Dermis blood vessel endothelial cell (primary cell): ENCODE data around the gene PSMA7. TPM values are rescaled to one million over a fixed set of nuclear protein-coding genes. Genes with fewer than 3 reads are reported as not detected.

Source experiments
- DNase-seq: peaks from one replicate; pipeline ENCODE4 v3.0.0; 2010
- total RNA-seq: library from RNA; depleted of rRNA; stranded (reverse); fragments of >200 nt; gene quantifications from 2 replicates; pipeline ENCODE4 v1.2.3, GENCODE V29; 2014

The PSMA7 gene
- total RNA-seq, 1 donor from 2014 or later, result 450 TPM

DNA sequence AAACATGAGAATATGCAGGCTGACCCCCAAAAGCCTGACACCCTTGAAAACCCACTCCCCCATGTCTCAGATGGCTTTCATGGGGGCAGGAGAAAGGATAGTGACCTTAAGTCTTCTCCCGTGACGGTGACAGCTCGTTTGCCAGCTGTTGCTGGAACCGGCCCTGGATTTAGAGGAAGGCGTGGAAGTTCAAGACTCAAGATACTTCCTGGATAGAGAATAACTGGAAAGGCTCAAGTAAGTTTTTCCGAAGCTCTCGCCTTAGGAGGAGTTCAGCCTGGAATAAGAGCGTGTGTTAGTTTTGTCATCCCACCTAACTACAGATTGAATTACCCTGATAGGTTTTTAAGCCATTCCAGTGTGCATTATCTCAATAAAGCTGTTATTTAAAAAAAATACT is 28.1 kb upstream of the PSMA7 start:
- DNase-seq, result peak; percentile 81

DNA sequence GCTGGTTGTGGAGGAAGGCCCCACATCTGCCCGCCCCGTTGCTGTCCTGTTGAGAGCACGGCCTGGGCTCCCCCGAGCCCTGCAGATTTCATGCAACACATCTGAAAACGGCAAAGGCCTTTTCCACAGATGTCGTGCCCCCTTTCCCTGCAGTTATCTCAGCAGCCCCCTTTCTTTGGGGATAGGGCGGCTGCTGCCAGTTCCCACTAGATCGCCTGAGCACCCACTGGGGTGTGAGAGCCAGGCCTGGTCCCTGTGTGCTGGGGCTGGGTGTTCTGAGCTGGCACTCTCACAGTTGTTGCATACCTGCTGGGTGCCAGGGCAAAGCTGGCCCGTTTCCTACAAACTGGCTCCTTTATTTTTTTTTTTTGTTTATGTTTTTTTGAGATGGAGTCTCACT is 27.3 kb upstream of the PSMA7 start:
- no peak for DNase-seq

DNA sequence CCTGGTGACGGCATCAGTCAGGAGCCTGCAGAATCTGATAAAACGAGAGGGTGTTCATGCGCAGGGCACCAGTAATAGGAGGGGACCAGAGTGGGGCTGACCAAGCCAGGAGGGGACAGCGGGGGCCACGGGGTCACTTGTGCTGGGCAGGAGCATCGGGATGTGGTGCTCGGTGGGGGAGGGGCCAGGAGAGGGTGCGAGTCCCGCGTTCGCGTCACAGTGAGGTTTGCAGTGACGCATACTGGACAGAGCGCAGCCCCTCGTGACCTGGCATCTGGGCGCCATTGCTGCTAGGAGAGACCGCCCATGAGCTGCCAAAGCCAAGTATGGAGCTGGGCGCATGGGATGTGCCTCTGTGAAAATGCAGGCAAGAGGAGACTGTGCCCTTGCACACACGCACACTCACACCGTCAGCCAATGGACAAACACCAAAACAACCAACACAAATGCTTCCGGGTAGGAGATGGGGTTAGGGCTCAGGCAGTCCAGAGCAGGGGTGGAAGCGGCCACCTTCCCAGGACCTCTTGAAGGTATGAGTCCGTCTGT is 25.8 kb upstream of the PSMA7 start:
- DNase-seq, result no peak

DNA sequence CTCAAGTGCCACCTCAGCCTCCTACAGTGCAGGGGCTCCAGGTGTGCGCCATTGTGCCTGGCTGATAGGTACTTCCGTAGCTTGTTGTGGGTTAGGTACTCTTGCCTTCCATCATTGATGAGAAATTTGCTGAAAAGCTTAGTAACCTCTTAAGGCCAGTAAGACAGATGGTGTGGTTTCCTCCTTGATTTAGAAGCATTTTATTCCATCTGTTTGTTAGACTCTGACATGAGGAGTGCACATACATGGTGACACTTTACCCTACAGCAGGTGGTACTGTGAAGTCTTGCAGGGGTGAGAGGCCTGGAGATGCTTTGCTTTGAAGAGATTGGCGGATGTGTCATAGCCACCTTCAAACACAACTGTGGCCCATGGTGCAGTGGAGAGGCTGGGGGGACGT is 24.9 kb upstream of the PSMA7 start:
- DNase-seq, result no peak

DNA sequence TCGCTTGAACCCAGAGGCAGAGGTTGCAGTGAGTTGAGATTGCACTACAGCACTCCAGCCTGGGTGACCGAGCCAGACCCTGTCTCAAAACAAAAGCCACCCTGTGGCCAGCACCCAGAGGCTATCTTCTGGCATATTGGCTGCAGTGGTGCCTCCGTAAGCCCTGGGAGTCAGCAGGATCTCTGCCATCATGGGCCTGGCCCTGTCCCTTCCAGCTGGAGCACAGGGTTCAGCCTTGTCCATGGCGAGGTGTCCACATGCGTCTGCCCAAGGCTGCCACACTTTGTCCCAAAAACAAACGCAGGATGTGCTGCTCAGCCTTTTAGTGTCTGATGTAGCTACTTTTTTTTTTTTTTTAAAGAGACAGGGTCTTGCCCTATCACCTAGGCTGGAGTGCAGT is 24.3 kb upstream of the PSMA7 start:
- DNase-seq, result peak; percentile 8

DNA sequence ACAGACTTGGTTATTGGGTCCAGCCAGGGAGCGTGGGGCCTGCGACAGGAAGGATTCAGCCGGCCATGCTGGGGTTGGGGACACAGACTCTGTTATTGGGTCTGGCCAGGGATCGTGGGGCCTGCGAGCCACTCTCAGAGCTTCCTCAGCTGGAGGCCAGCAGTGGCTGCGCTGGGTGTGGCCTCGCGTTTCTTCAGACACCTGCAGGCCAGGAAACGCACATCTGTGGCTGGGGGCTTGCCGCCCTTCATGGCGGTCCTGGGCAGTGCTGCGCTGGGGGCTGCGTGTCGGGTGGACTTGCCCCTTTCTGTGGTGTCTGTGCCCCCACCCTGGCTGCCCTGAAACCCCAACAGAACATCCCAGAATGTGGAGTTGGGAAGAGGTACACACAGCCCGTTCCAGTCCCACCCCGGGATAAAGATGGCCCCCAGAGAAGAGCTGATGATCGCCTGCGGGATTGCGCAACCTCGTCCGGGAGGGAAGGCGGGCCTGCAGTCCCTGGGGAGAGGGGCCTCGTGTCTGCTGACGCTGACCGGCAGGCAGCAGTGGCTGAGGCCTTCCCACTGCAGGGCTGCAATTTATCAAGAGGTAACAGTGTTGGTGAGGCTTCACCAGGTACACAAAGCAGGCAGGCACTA is 22.7 kb upstream of the PSMA7 start:
- DNase-seq, result no peak

DNA sequence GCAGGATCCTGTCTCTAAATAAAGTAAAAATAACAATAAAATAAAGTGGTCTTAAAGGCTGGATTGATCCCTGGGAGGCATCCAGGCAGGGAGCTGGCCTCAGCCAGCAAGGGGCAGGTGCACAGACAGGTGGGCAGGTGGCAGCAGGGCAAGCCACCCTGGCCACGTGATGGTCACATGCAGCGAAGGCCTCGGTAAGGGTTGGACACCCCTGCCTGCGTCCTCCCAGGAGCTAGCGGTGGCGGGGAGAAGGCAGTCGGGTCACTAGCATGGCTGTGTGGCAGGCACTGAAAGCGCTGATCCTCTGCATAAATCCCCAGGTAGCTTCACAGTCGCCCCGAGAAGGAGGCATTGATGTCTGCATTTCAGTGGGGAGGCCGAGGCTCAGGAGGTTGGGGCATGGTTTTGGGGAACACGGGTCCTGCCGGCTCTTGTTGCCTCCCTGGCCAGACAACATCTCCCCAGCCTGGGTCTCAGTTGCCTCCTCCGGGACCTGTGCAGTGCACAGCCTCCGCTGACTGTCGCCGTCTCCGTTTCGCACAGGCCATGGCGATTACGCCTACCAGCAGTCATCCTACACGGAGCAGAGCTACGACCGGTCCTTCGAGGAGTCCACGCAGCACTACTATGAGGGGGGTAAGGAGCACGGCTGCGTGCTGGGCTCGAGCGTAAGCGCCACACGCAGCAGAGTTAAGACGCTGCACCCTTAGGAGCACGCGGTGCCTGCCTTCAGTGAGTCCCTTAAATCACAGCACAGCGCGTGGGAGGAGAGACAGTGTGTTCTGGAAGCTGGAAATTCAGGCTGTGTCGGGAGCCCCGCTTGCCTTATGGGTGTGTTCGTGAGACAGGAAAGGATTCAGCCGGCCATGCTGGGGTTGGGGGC is 21.9 kb upstream of the PSMA7 start:
- DNase-seq, result no peak

DNA sequence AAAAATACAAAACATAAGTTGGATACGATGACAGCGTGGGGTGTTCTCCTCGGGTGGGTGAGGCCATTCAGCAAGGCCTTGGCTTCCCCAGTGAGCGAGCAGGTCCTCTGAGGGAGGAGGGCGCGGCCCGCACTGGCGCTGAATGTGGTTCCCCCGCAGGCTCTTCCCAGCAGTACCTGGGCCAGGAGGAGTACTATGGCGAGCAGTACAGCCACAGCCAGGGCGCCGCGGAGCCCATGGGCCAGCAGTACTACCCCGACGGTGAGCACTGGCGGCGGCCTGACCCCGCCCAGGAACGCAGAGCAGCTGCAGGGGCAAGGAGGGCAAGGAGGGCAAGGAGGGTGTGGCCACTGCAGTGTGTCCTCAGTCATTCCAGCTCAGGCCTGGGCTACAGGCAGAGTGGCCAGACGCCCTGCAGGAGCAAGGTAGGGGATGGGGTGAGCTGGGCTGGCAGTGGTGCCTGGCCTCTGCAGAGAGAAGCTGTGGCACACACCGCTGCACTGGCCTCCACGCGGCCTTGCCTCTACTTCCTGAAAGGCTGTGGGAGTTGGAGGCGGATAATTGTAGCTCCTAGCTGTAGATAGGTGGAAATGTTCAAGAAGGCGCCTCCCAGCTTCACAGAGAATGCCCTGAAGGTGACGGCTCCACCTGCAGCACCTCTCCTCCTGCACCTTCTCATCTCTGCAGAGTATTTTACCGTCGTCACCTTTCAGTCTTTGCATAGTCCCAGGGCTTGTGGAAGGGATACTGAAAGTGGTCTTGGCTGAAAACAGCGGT is 21.0 kb upstream of the PSMA7 start:
- DNase-seq, result no peak

DNA sequence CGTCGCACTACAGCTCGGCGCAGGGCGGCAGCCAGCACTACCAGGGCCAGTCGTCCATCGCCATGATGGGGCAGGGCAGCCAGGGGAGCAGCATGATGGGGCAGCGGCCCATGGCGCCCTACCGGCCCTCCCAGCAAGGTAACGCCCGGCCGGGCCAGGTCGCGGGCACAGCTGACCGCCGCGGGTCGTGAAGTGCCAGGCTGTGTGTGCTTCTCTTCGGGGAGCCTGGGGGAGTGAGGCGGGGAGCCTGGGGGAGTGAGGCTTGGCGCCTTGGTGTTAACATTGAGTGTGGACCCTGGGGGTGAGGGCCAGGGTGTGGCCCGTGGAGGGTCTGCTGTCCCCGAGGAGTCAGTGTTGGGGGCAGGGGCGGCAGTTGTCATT is 20.3 kb upstream of the PSMA7 start:
- DNase-seq, result no peak

DNA sequence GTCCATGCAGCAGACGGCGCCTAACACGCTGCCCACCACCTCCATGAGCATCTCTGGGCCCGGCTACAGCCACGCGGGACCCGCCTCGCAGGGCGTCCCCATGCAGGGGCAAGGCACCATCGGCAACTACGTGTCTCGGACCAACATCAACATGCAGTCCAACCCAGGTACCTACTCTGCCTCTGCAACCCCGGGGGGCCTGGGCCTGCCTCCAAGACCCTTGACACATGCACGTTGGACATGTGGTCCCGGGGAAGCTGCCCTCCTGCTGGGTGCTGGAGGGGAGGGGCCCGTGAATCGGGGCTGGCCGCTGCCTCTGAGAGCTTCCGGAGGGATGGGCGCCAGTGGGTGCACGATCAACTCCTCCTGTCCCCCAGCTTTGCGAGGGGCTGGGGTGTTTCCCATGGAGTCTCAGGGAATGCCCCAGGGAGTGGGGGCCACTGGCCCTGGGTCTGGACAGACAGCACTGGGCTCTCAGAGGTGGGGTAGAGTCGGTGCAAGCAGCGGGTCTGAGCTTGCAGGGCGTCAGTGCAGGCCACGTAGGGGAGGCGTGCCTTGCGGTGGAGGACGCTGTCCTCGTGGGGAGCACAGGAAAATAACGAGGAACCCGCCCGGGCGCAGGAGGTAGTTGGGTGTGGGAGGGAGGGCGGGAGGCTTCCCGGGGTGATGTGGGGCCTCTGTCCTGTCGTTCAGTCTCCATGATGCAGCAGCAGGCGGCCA is 19.7 kb upstream of the PSMA7 start:
- no peak for DNase-seq

DNA sequence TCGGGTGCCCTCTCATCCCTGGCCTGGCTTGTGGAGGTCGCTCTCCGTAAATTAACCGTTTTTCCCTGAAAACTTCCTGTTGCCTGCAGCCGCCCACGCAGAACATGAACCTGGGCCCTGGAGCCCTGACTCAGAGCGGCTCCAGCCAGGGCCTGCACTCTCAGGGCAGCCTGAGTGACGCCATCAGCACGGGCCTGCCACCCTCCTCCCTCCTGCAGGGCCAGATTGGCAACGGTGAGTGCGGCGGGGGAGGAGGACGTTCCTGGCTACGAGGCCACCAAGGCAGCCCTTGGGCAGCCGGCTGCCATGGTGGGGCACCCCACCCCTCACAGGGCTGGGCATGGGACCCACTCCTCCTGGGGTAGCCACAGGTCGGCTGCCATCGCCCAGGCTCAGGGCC is 18.2 kb upstream of the PSMA7 start:
- peak; percentile 76 for DNase-seq

DNA sequence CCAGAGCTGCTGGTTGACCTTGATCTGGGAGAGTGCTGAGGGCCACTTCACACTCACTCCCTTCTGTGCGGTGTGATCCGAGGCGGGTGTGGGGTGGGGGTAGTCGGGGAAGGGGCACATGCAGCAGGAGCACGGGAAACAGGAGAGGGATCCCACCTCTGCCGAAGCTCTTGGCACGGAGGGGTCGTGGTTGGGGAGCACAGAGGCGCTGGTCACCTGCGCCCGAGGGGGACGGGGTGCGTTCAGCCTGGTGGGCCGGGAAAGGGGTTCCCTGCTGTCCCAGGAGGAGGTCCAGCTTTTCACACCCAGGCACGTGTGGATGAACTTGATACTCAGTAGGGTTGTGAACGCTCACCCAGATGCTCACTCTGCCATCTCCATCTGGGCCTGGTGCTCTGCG is 17.7 kb upstream of the PSMA7 start:
- DNase-seq, result no peak

DNA sequence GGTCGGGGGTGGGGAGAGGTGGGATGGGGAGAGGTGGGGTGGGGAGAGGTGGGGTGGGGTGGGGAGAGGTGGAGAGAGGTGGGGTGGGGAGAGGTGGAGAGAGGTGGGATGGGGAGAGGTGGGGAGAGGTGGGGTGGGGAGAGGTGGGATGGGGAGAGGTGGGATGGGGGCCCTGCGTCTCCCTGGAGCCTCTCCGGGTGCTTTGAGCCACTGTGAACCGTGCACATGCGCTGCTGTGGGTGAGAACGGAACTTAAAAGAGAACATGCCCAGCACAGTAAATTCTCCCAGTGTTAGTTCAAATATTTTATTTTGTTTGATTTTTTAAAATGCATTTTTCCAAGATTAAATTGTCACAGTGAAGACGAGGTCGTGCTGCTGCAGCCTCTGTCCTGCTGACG is 17.1 kb upstream of the PSMA7 start:
- DNase-seq, result no peak

DNA sequence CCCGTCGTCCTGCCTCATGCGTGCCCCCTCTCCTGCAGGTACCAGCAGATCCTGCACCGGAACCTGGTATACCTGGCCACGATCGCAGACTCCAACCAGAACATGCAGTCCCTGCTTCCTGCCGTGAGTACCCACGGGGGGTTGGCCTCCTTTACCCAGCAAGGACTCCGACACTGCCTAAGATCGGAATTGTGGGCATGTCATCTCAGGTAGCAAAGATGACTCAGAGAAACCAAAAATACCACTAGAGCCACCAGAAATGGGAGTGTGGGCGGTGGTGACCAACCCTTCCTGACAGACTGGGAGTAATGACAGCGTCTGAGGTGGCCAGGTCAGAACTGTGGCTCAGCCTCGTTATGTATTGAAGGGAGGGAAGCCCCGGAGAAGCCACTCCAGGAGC is 16.6 kb upstream of the PSMA7 start:
- no peak for DNase-seq

DNA sequence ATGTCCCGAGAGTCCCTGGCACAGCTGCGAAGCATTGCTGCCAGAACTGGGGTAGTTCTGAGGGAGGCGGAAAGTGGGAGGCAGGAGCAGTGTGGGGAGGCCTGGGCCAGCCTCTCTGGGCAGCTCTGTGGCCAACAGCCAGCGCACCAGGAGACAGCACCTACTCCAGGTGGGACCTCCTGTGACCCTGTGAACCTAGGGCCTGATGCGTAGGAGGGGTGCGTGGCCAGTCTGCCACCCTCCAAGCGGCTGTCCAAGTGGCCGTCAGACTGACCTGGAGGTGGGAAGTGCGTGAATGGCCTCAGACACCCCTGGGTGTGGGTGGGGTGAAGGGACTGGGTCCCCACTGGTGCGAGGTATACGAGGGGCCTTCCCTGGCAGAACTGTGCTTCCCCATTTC is 15.9 kb upstream of the PSMA7 start:
- DNase-seq, result no peak

DNA sequence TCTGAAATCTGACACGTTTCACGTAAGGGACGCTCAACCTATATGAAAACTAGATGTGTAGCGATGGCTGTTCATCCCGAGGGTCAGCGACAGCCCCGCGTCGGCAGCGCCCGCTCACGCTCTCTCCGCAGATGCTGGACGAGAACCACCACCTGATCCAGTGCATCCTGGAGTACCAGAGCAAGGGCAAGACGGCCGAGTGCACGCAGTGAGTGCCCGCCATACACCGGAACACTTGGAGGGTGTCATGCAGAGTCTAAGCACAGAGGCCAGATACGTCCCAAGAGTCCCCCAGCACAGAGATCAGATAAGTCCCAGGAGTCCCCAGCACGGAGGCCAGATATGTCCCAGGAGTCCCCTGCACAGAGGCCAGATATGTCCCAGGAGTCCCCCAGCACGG is 15.3 kb upstream of the PSMA7 start:
- no peak for DNase-seq

DNA sequence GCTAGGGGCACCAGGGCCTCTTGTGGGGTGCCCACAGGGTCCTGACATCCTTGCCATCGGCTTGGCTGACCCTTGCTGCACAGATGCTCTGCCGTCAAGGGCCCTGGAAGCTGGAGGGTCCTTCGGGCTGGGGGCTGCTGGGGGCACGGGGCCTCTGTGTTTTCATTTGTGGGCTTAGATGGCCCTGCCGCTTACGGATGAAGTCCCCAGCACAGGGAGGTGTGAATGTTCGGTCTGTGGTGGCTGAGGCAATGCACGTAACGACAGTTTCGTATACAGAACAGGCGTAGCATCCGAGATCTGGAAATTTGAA is 14.8 kb upstream of the PSMA7 start:
- DNase-seq, result no peak

DNA sequence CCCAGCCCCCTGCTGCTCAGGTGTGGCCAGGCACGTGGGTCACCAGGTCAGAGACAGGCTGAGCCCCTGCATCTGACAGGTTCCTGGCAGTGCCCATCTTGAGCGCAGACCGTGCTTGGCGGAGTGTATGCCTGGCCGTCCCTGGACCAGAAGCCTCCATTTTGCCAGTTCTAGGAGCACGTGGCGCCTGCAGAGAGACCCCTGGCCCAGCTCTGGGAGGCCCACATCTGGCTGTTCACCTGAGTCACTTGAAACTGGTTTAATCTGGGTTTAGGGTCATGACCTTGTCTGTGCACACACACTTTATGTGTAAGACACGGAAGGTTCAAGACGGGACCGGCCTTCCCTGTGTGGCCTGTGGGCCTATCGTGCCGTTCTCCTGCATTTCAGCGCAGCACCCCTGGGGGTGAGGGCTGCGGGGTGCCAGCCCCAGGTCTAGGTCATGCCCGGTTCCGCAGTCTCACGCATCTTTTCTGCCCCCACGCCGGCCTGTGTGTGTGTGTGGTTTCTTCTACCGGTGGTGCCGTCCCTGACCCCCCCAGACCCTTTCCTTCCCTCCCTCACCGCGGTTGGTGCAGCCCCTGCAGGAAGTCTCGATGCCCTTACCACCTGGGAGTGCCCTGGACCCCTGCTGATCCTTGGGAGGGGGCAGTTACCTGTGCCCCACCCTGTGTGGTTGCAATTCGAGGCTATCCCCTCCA is 14.3 kb upstream of the PSMA7 start:
- DNase-seq, result no peak

DNA sequence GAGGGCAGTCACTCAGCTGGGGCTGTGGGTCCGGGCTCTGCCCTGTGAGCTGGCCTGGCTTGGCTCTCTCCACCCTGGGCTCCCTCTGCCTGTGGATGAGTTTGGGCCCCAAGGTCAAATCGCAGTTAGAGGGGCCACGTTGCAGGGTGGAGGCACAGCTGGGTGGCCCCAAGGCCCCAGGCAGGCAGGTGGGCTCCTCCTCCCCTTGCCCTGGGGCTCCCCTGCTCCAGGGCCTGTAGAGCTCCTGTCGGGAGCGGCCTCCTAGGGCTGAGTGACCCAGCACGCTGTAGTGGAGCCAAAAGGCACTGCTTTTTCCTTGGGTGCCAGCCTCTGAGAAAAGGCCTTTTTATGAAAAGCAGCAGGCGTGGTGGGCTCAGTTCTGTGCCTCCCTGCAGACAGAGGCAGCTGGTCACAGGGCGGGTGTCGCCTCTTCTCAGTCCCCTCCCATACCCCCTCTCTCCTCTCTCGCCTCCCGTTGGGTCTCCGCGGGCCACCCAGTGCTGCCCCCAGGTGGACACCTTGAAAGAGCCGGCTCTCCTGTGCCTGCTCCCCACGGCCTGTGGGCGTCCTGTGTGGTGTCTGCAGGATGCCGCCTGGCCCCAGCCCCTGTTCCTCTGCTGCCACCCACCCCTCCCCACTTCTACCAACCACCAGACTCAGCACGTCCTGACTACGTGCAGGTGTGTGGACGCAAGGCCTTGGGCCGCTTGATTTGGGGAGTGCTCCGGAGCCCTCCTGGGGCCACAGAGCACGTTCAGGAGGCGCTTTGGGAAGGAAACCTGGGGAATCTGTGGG is 13.6 kb upstream of the PSMA7 start:
- DNase-seq, result peak; percentile 75

DNA sequence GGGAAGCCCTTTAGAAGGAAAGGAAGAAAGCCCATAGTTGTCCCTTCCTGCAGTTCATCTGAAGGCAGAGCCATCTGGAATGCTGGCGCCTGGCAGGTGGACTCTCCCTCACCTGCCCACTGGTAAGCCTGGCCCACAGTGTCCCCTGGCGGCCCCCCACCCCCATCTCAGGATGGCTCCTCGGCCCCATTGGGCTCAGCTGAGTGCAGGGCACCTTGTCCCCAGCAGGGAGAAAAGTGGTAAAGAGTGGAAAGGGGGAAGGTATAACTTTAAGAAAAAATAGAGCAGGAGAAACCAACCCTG is 13.0 kb upstream of the PSMA7 start:
- DNase-seq, result no peak

DNA sequence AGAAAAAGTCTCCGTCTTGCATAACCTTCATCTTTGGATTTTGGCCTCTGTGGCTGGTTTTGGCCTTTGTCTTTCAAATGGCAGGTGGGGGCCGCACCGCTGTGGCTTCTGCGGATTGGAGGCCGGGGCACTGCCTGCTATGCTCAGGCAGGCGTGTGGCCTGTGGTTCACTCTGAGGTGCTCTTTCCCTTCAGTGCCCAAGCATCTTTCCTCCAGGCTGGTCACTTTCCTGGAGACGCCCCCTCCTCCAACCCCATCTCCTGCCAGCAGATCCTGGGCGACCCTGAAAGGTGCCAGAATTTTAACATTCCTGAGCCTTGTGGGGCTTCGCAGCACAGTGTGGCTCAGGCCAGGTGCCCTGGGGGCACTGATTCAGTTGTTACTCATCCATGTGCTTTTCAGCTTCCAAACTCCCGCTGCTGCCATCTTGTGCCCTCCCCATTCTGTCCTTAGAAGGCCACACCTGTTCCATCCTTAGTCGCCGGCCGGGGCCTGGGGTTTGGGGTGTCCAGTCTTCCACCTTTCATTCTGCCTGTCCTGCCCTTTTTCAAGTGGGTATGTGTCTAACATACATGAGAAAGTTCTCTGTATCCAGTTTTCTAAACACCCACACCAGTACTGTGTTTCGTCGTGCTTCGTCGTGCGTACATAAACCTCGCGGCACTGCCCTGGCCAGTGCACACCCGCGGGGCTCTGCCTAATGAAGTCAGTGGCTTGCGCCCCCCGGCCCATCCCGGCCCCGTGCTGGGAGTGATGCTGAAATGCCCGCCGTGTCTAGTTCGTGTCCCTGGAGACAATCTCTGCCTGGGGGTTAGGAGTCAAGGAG is 12.4 kb upstream of the PSMA7 start:
- no peak for DNase-seq
